UCSD-AML1 (cell line): ENCODE results near the gene XCL1.
"Not testable (repeated sequence)": the region's sequence is repeated elsewhere in the genome, so short reads cannot be mapped to it uniquely, and the experiment has no call there.

Experiments
- DNase-seq: peaks from one replicate; lab custom pipeline; 2025; ENCODE audit not compliant: unreplicated experiment; lab: John Stamatoyannopoulos, UW

The XCL1 gene, protein sequence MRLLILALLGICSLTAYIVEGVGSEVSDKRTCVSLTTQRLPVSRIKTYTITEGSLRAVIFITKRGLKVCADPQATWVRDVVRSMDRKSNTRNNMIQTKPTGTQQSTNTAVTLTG

GRCh38 chr1:168576245-168576688 is at the start of gene XCL1:
TSS of gene XCL1 (plus strand) at chr1:168576605. CDS start at chr1:168576638, 33 bp downstream.
- DNase-seq, result not testable (repeated sequence)

GRCh38 chr1:168529518-168529917 is 46.9 kb upstream of the XCL1 start:
- no peak for DNase-seq

DNA sequence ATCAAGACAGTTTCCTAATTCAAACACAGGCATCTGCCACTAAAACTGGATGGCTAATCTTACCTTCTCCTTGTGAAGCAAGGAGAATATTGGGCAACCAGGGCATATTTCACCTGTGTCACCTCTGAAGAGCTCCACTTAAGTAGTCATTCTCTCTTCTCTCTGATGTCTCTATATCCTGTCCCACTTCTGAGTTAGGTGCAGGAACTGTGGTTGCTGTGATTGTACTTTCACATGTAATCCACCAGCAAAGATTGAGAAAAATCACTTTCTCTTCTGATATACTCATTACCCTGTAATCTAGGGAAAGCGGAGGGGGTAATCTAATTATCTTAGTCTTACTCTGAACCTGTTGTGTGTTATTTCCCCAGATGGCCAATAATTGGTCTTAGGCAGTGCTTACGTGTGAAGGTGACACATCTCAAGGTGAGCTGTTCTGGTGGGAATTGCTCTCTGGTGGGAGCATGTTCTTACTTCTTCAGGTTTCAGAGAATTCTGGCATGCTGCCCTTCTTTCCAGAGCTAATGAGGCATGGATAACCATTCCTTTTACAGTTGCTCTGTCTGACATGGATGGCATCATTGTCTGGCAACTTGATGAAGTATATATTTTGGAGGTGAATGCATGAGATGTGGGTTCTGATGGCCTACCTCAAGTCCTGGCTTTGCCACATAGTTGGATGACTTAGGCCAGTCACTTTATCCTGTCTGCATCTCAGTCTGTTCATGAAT is 44.6 kb upstream of the XCL1 start:
- no peak for DNase-seq

DNA sequence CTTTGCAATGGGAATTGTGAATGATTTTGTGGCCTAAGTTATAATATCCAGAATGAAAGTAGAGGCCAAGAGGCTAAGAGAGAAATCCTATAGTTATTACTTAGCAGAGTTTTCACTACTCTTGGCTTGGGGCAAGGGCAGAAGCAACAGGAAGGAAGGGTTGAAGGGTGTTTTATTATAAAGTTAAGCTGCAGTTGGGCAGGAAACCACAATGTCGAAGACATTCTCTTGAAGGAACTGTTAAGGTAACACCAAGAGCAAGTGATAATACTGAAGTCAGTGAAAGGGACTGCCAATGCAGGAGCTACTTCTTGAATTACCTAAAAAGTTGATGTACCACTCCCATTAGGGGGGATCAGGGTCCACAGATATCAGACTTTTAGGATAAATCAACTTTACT is 40.9 kb upstream of the XCL1 start:
- DNase-seq, result no peak

DNA sequence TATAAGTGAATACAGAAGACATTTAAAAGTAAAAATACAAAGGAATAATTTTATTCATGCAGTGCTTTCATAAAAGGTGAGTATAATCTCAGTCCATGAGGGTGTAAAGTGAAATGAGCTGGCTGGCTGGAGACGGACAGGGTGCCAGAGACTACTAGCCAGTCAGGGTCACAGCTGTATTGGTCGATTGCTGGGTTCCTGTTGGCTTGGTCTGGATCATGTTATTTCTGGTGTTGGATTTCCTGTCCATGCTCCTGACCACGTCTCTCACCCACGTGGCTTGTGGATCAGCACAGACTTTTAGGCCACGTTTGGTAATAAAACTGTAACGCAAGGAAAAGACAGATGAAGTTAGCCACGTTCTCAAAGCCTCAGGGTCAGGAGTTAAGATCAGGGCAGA is 35.6 kb upstream of the XCL1 start:
- DNase-seq, result not testable (repeated sequence)

DNA sequence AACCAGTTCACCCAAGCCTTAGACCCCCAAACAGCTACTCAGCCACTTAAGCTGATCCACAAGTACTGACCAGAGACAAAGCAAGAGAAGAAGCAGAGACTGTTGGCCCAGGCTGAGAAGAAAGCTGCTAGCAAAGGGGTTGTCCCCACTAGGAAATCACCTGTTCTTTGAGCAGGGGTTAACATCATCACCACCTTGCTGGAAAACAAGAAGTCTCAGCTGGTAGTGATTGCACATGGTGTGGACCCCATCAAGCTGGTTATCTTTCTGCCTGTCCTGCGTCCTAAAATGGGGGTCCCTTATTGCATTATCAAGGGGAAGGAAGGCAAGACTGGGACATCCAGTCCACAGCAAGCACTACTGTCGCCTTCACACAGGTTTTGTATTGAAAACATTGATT is 33.4 kb upstream of the XCL1 start:
- DNase-seq, result not testable (repeated sequence)

DNA sequence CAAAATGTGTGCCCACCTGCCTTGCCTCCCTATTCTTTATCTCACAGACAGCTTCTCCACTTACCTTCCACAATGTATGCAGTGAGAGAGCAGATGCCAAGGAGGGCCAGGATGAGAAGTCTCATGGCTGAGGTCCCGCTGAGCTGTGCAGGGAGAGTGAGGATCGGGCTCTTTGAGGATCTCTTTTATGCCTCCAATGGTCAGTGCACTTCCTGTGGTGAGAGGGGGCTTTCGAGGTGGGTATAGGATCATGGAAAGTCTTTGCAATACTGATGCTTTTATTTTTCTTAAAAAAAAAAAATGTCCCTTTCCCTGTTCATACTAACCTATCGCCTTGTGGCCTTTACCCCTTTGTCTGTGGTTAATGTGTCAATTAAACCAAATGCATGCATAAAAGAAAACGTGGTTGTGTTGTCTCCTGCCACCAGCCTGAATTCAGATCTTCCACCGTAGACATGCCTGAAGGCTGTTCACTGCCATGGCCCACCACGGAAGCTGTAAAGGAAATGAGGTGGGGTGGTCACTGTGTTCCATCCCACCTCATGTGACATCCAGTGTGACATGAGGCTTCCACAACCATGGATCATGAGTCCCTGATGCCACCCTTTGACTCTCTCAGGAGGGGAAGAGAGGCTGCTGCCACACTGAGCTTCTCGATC is 32.4 kb upstream of the XCL1 start, which contains the start of gene XCL2:
XCL2 (minus strand) TSS at position 158 of the 659 bp plus-strand sequence; CDS start at position 125, 33 bp downstream.
- DNase-seq, result not testable (repeated sequence)

- not testable (repeated sequence) for DNase-seq
Measured at GRCh38 chr1:168545678-168546552, 30.5 kb upstream of the XCL1 start.

DNA sequence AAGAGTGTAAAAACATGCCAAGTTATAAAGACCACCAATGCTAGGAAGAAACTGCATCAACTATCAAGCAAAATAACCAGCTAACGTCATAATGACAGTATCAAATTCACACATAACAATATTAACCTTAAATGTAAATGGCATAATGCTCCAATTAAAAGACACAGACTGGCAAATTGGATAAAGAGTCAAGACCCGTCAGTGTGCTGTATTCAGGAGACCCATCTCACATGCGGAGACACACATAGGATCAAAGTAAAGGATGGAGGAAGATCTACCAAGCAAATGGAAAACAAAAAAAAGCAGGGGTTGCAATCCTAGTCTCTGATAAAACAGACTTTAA is 29.9 kb upstream of the XCL1 start:
- not testable (repeated sequence) for DNase-seq

DNA sequence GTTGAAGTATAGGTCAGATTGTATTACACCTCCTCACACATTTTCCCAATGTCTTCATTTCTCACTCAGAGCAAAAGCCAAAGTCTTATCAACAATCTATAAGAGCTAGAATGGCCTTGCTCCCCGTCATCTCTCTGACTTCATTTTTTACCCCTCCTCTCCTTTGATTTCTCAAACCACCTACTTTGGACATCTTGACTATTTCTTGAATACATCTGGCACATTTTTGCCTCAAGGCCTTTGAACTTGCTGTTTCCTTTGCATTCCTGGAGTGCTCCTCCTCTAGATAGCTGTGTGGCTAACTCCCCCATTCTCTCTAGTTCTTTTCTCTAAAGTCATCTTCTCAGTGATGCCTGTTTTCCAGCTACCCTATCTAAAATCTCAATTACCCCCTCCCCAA is 25.4 kb upstream of the XCL1 start:
- no peak for DNase-seq

GRCh38 chr1:168551688-168552087 is 24.7 kb upstream of the XCL1 start:
- DNase-seq, result no peak

GRCh38 chr1:168552961-168553360 is 23.4 kb upstream of the XCL1 start:
- no peak for DNase-seq

- DNase-seq, result no peak
Measured at GRCh38 chr1:168553680-168554553, 22.5 kb upstream of the XCL1 start.

GRCh38 chr1:168554603-168555483 is 21.6 kb upstream of the XCL1 start:
- no peak for DNase-seq

- no peak for DNase-seq
Measured at GRCh38 chr1:168555508-168556046, 20.8 kb upstream of the XCL1 start.

- no peak for DNase-seq
Measured at GRCh38 chr1:168556647-168557046, 19.8 kb upstream of the XCL1 start.

DNA sequence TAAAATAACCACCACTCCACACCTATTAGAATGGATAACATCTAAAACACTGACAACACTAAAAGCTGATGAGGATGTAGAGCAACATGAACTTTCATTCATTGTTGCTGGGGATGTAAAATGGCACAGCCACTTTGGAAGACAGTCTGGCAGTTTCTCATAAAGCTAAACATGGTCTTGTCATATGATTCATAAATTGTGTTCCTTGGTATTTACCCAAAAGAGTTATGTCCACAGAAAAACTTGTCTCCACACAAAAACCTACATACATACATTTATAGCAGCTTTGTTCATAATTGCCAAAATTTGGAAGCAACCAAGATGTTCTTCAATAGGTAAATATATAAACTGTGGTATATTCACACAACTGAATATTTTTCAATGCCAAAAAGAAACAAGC is 16.0 kb upstream of the XCL1 start:
- DNase-seq, result no peak

GRCh38 chr1:168561989-168562388 is 14.4 kb upstream of the XCL1 start:
- DNase-seq, result no peak

DNA sequence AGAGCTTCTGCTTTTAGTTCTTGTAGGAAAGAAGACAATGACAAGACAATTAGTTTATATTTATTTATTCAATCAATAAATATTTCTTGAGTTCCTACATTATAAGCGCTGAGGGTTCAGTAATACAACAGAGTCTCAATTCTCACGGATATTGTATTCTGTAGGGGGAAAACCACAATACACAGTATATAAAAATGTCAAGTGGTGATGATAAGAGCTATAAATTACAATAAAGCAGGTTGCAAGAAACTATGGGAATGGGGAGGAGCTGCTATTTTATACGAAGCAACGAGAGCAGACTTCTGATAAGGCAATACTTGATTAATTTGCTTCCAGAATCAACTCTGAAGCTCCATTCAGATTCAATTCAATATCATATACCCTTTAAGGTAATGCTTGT is 10.6 kb upstream of the XCL1 start:
- DNase-seq, result no peak
